ENCODE measurements around the gene APOL1. TPM values are rescaled to one million over a fixed set of nuclear protein-coding genes. Genes with fewer than 3 reads are reported as not detected.

APOL1 gene
- total RNA-seq, 4 donors from 2014 or later: 19.0 to 48.8 (median 28.0) TPM

DNA sequence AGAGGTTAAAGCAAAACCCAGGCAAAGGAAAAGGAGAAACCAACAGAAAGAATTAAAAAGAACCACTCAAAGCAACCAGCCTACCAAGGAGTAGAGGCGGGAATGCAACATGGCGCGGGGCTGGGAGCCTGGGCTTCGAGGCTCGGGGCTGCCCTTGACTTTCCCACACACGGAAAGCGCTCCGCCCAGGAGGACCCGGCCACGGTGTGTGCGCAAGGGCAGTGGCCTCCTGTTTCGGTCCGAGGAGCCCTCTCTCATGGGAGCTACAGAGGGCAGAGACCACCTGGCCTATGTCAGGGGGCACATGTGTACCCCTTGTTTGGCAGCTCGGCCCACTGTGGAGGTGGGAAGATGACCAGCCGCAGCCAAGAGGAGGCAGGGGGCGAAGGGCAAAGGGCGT lies 55.9 kb downstream of the APOL1 start:
- Histone ChIP-seq H3K27ac (replicated peaks in 1 of 4) (peak overlapping the region; percentile 78 to 89 (median 84)), H3K36me3 (peaks cover 96 to 100% (median 100%) of the 10 kb centered on the region in 4 donors), H3K4me3 (no peak overlapping the region), H3K9me3 (no peaks in the 10 kb centered on the region), H3K27me3 (no peaks in the 10 kb centered on the region), H3K4me1 (peaks cover 0 to 49% (median 36%) of the 10 kb centered on the region in 4 donors)
- TF ChIP-seq POLR2A (IDR thresholded peaks at IDR 0.05; ENCODE audit: low read depth): no peak
- TF ChIP-seq, protein P1, sequence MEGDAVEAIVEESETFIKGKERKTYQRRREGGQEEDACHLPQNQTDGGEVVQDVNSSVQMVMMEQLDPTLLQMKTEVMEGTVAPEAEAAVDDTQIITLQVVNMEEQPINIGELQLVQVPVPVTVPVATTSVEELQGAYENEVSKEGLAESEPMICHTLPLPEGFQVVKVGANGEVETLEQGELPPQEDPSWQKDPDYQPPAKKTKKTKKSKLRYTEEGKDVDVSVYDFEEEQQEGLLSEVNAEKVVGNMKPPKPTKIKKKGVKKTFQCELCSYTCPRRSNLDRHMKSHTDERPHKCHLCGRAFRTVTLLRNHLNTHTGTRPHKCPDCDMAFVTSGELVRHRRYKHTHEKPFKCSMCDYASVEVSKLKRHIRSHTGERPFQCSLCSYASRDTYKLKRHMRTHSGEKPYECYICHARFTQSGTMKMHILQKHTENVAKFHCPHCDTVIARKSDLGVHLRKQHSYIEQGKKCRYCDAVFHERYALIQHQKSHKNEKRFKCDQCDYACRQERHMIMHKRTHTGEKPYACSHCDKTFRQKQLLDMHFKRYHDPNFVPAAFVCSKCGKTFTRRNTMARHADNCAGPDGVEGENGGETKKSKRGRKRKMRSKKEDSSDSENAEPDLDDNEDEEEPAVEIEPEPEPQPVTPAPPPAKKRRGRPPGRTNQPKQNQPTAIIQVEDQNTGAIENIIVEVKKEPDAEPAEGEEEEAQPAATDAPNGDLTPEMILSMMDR (IDR thresholded peaks at IDR 0.05): no peak
- no peak for TF ChIP-seq EP300 (IDR thresholded peaks at IDR 0.05)
- TF ChIP-seq POLR2AphosphoS5 (IDR thresholded peaks at IDR 0.05): peak in 1 of 2 donors; percentile 47
- no peak for DNase-seq (ENCODE audit: extremely low spot score)
- WGBS: 66% methylated on average over 17 of the region's 17 CpGs
- intact Hi-C loops (cut with DNase I): no loop called here

DNA sequence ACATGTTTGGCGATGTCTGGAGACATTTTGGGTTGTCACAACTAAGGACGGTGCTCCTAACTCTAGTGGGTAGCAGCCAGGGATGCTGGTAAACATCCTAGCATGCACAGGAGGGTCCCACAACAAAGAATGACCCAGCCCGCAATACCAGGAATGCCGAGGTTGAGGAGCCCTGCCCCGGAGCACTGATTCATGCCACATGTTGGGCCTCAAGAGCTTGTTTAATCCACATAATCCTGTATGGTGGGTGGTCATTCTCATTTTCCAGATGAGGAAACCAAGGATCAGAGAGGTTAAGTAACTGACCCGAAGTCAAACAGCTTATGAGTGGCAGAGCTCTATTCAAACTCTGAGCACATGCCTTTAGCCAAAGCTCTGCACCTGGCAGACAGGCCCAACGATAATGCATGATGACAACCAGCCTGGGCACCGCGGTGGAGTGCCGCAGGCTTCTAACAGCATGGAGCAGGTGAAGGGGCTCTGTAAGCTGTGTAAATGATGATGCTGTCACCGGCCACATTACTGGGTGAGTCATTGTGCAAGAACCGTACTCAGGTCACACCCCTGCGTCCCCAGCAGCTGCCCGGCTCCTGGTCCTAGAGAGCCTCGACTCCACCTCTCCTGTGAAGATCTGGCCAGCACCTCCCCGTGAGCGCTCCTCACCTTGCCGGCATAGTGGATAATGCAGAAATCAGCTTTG lies 58.6 kb downstream of the APOL1 start:
- no peak for DNase-seq (ENCODE audit: extremely low spot score)
- peak overlapping the region; percentile 61 to 78 (median 62) for H3K27ac ChIP-seq (replicated peaks in 1 of 4)
- peaks cover 90 to 100% (median 99%) of the 10 kb centered on the region in 4 donors for H3K36me3 ChIP-seq
- peaks cover 0 to 28% (median 14%) of the 10 kb centered on the region in 4 donors for H3K4me1 ChIP-seq
- no peaks in the 10 kb centered on the region for H3K9me3 ChIP-seq
- WGBS: no CpG with 5 or more reads among the region's 18 CpGs
- no peak overlapping the region for H3K4me3 ChIP-seq
- TF ChIP-seq EP300 (IDR thresholded peaks at IDR 0.05) (no peak), POLR2AphosphoS5 (IDR thresholded peaks at IDR 0.05) (peak in 1 of 2 donors; percentile 35)
- H3K27me3 ChIP-seq: no peaks in the 10 kb centered on the region
- intact Hi-C loops (cut with DNase I): no loop called here

DNA sequence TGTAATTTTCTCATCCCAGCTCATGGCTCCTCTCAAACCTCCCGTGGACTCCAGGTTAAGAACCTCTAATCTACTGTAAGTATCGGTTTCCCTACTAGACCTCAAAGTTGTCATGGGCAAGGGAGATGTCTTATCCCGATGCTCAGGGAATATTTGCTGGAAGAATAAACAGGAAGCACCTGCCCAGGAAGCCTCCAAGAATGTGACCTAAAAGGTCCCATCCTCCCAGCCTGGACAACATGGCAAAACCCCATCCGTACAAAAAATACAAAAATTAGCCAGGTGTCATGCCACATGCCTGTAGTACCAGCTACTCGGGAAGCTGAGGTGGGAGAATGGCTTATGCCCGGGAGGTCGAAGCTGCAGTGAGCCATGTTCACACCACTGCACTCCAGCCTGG lies 62.4 kb downstream of the APOL1 start:
- Histone ChIP-seq H3K4me3 (no peak overlapping the region), H3K27ac (replicated peaks in 1 of 4) (peak overlapping the region; percentile 40 to 100 (median 76)), H3K27me3 (no peaks in the 10 kb centered on the region), H3K4me1 (peaks cover 6 to 49% (median 30%) of the 10 kb centered on the region in 4 donors), H3K9me3 (no peaks in the 10 kb centered on the region), H3K36me3 (peaks cover 90 to 100% (median 99%) of the 10 kb centered on the region in 4 donors)
- 62% methylated on average over 7 of the region's 7 CpGs for WGBS
- TF ChIP-seq EP300 (IDR thresholded peaks at IDR 0.05) (no peak), POLR2AphosphoS5 (IDR thresholded peaks at IDR 0.05) (no peak)
- intact Hi-C loops (cut with DNase I): no loop called here
- no peak for DNase-seq (ENCODE audit: extremely low spot score)

DNA sequence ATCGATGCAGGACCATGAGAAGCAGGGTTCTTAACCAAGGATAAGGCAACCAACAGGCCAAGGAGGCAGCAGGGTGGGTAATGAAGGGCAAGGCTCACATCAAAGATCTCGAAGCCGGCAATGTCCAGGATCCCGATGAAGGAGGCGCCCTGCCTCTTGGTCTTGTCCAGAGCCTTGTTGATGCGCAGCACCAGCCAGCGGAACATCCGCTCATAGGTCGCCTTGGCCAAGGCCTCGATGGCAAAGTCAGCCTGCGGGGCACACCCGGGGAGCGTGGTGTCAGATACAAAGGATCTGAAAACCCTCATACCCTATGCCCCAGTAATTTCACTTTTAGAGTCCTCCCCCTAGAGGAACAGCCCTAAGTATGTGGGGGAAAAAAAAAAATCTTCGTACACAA lies 63.5 kb downstream of the APOL1 start:
- peaks cover 90 to 100% (median 99%) of the 10 kb centered on the region in 4 donors for H3K36me3 ChIP-seq
- TF ChIP-seq POLR2AphosphoS5 (IDR thresholded peaks at IDR 0.05) (peak in 1 of 2 donors; percentile 41), POLR2A (IDR thresholded peaks at IDR 0.05; ENCODE audit: low read depth) (no peak)
- H3K9me3 ChIP-seq: no peaks in the 10 kb centered on the region
- H3K4me3 ChIP-seq: no peak overlapping the region
- WGBS: 90% methylated on average over 14 of the region's 14 CpGs
- no peak for DNase-seq (ENCODE audit: extremely low spot score)
- peaks cover 17 to 60% (median 39%) of the 10 kb centered on the region in 4 donors for H3K4me1 ChIP-seq
- H3K27ac ChIP-seq (replicated peaks in 1 of 4): peak overlapping the region; percentile 95 to 100 (median 98)
- intact Hi-C loops (cut with DNase I): no loop called here
- no peaks in the 10 kb centered on the region for H3K27me3 ChIP-seq

Small RNA genes lying within 50 kb of the gene (small RNA-seq; reads per million reads assigned to genes)
- 0 to 0.08 (median 0) reads per million in 3 donors for gene MIR6819

Other genes starting within 250 kb of the APOL1 start
- 100 to 1,000 TPM; 113 to 179 (median 155) TPM for gene RBFOX2, start 224.3 kb upstream of the APOL1 start, total RNA-seq
- 10 to 100 TPM; 36.5 to 76.3 (median 52.8) TPM for gene APOL3, start 92.4 kb upstream of the APOL1 start, total RNA-seq
- gene APOL4, start 51.3 kb upstream of the APOL1 start, total RNA-seq: 10 to 100 TPM in 1 of 4 donors, 1 to 10 TPM in 2, under 1 TPM in 1; 0.19 to 24.7 (median 1.6) TPM
- gene APOL2, start 13.6 kb upstream of the APOL1 start, total RNA-seq: 10 to 100 TPM; 22.0 to 41.9 (median 34.4) TPM
- 100 to 1,000 TPM; 241 to 387 (median 358) TPM for gene MYH9, start 134.8 kb downstream of the APOL1 start, total RNA-seq
- gene TXN2, start 228.5 kb downstream of the APOL1 start, total RNA-seq: 10 to 100 TPM; 34.9 to 56.5 (median 47.2) TPM